ENCODE measurements around the gene HK2. TPM values are rescaled to one million over a fixed set of nuclear protein-coding genes. Genes with fewer than 3 reads are reported as not detected.

The HK2 gene
- total RNA-seq, 2 donors from 2014 or later, result 3.4 to 8.1 TPM

DNA sequence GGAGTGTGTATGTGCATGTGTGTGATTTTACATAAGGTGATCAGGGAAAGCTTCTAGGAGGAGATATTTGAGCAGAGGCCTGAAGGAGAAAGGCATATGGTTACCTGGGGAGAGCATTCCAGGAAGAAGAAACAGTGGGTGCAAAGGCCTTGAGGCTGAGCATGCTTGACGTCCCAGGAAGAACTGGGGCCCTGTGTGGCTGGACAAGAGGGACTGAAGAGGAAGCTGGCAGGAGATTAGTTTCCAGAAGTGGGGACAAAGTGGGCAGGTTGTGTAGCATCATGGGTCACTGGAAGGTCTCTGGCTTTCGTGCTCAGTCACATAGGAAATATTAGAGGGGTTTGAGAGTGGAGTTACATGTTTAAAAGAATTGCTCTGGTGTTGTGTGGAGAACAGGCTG lies 82.5 kb downstream of the HK2 start:
- Histone ChIP-seq H3K27ac (no peak overlapping the region), H3K4me1 (peaks cover 0 to 8% of the 10 kb centered on the region in 2 donors), H3K36me3 (no peaks in the 10 kb centered on the region), H3K9me3 (no peaks in the 10 kb centered on the region), H3K27me3 (no peaks in the 10 kb centered on the region), H3K4me3 (no peak overlapping the region)
- no peak for DNase-seq (ENCODE audit: low spot score)
- TF ChIP-seq, protein P1, sequence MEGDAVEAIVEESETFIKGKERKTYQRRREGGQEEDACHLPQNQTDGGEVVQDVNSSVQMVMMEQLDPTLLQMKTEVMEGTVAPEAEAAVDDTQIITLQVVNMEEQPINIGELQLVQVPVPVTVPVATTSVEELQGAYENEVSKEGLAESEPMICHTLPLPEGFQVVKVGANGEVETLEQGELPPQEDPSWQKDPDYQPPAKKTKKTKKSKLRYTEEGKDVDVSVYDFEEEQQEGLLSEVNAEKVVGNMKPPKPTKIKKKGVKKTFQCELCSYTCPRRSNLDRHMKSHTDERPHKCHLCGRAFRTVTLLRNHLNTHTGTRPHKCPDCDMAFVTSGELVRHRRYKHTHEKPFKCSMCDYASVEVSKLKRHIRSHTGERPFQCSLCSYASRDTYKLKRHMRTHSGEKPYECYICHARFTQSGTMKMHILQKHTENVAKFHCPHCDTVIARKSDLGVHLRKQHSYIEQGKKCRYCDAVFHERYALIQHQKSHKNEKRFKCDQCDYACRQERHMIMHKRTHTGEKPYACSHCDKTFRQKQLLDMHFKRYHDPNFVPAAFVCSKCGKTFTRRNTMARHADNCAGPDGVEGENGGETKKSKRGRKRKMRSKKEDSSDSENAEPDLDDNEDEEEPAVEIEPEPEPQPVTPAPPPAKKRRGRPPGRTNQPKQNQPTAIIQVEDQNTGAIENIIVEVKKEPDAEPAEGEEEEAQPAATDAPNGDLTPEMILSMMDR (IDR thresholded peaks at IDR 0.05), result no peak

DNA sequence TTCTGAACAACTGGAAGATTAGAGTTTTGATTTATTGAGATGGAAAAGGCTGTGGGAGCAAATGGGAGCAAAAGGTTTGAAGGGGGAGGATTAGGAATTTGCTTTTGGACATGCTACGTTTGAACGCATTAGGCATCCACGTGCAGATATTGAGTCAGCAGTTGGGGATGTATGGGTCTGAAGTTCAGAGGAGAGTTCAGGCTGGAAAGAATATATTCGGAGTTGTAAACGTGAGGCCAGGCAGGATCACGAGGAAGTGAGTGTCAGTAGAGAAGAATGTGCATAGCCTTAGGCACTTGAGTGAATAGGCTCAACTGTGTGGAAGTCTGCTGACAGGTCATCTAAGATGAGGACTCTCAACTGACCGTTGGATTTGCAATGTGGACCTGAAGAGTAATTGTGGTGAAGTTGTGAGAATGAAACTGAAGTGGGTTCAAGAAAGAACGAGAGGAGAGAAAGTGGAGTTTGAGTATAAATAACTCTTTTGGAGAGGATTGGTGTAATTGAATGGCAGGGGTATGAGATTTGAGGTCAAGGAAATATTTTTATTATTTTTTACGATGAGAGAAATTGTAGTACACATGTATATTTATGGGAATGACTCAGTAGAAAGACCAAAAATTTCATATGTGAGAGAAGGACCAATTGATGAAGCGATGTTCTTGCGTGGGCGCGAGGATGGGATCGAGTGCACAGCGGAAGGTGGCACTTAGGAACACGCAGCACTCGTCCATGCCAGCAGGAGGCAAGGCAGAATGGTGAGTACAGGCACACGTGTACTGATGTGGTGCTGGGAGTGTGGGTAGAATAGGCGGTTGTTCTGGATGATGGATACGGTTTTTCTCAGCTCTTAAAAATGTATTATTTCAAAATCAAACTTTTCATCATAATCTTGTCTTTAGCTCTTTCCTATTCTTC lies 84.0 kb downstream of the HK2 start:
- TF ChIP-seq, protein P1 (IDR thresholded peaks at IDR 0.05), result no peak
- peaks cover 0 to 8% of the 10 kb centered on the region in 2 donors for H3K4me1 ChIP-seq
- no peaks in the 10 kb centered on the region for H3K36me3 ChIP-seq
- H3K27ac ChIP-seq, result no peak overlapping the region
- no peak overlapping the region for H3K4me3 ChIP-seq
- DNase-seq (ENCODE audit: low spot score), result no peak
- H3K9me3 ChIP-seq, result no peaks in the 10 kb centered on the region
- no peaks in the 10 kb centered on the region for H3K27me3 ChIP-seq

DNA sequence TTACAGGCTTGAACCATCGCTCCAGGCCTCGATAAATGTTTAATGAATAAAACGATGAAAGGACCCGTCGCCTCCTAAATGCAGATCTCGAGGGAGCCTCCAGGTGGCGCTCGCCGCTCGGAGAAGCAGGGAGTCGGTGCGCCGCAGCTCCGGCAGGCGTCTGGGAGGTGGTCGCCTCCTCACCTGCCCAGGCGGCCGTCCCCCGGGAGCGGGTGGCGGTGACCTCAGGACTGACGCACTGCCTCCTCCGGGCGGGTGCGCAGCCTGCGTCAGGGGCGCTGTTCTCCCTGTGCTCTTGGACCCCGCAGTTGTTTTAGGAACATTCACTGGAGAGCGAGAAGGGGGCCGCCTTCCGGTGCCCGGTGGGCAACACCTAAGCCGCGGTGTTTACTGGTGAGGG lies 85.9 kb downstream of the HK2 start:
- H3K9me3 ChIP-seq, result no peaks in the 10 kb centered on the region
- no peak for DNase-seq (ENCODE audit: low spot score)
- no peaks in the 10 kb centered on the region for H3K27me3 ChIP-seq
- TF ChIP-seq, protein P1 (IDR thresholded peaks at IDR 0.05), result peak; percentile 69 to 93
- peaks cover 0 to 8% of the 10 kb centered on the region in 2 donors for H3K4me1 ChIP-seq
- peak overlapping the region in 1 of 2 donors; percentile 36 for H3K4me3 ChIP-seq
- no peak overlapping the region for H3K27ac ChIP-seq
- no peaks in the 10 kb centered on the region for H3K36me3 ChIP-seq

DNA sequence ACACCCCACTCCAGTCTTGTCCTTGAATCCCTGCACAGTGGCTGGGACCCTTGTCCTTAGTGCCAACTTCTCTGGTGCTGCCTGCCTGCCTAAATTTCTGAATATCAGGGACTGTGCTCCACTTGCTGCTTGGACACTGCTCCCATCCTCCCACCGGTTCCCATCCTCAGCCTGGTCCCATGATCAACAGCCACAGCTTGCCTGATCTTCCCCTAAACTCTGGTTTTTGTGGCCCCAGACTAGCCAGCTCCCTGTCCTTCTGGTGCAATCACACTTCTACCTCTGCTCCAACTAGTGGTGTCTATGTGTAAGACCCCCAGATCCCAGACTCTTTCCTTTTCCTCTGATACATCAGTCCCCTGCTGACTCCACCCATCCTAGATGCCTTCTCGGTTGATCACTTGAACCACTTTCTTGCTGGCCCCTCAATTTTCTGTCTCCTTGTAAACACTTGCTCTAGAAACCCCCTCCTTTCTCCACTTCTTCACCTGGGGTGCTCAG lies 87.4 kb downstream of the HK2 start:
- Histone ChIP-seq H3K4me3 (no peak overlapping the region), H3K9me3 (no peaks in the 10 kb centered on the region), H3K27ac (no peak overlapping the region), H3K27me3 (no peaks in the 10 kb centered on the region), H3K36me3 (no peaks in the 10 kb centered on the region), H3K4me1 (peaks cover 0 to 8% of the 10 kb centered on the region in 2 donors)
- TF ChIP-seq, protein P1 (IDR thresholded peaks at IDR 0.05), result no peak
- DNase-seq (ENCODE audit: low spot score), result no peak

DNA sequence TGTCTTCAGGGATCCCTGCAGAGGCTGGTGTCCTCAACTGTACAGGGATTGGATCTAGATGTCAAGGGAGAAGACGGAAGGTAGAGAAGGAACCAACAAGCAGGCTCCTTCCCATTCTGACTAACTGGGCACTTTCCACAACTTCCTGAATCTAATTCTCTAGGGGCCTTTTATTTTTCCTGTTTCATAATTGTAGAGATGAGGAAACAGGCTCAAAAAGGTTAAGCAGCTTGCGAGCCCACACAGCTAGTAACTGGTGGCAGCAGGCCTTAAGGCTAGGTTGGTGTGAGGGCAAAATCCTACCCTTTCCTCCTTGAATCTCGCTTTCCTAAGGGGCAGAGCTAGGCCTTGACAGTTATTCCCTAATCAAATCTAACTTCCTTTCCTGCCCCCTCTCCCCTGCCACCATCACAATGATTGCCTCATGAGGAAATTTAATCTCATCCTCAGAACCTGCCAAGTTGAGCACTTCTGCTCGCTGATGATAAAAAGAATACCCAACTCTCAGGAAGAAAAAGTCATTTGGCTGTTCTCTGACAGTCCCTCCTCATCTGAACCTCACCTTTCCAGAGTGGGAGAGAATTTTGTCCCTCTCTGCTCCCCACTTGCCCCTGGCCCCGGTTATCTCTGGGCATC lies 88.8 kb downstream of the HK2 start:
- H3K27ac ChIP-seq, result no peak overlapping the region
- H3K27me3 ChIP-seq, result no peaks in the 10 kb centered on the region
- H3K9me3 ChIP-seq, result no peaks in the 10 kb centered on the region
- TF ChIP-seq, protein P1 (IDR thresholded peaks at IDR 0.05), result no peak
- no peak overlapping the region for H3K4me3 ChIP-seq
- DNase-seq (ENCODE audit: low spot score), result no peak
- peaks cover 0 to 8% of the 10 kb centered on the region in 2 donors for H3K4me1 ChIP-seq
- H3K36me3 ChIP-seq, result no peaks in the 10 kb centered on the region

Data from right atrium auricular region (tissue), 2 donors.